ENCODE data around the gene FAF1.
"Not testable (repeated sequence)": the region's sequence is repeated elsewhere in the genome, so short reads cannot be mapped to it uniquely, and the experiment has no call there.

FAF1 gene

DNA sequence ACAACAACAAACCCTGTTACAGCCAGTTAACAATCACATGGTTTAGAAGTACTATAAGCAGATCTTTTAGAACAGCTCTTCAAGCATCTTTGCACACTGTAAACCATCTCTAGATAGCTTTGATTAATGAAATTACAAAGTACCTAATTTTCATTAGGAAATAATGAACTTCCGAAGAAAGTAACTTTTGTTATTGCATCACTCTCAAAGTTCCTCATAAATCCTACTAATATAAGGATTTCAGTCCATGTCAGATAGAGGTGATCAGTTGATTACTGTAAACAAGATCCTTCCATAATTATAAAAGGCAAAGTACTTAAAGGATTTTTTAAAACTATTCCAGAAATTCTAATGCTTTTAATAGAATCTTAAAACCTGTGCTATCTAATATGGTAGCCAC is 58.2 kb downstream of the FAF1 start:
- no peak for DNase-seq

DNA sequence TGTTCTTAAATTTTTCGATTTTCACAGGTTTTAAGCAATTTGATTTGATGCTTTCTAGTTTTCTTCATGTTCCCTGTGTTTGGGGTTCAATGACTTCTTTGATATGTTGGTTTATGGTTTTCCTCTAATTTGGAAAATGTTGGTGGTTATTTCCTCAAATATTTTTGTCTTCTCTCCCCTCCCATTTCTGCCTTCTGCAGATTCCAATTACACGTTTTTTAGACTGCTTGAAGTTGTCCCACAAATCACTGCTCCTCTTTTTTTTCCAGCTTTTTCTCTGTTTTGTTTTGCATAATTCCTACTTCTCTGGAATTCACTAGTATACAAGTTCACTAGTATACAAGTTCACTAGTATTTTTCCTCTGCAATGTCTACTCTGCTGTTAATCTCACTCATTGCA is 61.3 kb downstream of the FAF1 start:
- DNase-seq: no peak

DNA sequence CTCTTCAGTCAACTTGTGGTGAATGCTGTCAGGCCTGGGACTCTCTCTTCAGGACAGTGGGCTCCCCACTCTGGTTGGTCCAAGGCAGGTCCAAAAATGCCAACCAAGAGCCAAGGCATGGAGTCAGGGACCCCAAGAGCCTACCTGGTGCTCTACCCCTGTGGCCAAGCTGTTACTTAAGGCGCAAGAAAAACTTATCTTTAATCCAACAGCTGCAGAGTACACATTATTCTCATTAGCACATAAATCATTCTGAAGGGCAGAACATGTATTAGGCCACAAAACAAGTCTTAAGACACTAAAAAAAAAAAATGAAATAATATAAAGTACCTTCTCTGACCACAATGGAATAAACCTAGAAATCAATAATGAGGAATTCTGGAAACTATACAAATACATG is 65.7 kb downstream of the FAF1 start:
- DNase-seq: no peak

DNA sequence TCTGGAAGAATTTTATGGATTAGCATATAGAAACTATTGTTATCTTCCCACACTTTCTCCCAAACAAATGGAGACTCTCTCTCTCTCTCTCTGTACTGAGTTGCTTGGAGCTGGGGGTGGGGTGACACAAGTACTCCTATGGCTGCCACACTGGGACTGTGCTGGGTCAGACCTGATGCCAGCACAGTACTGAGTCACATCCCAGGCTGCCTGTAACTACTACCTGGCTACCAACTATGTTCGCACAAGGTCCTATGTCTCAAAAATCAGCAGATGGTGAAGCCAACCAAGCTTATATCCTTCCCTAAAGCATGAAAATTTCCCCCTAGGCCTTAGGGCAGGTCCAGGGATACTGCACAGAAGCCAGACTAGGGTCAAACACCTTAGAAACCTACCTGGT is 66.6 kb downstream of the FAF1 start:
- DNase-seq: no peak

DNA sequence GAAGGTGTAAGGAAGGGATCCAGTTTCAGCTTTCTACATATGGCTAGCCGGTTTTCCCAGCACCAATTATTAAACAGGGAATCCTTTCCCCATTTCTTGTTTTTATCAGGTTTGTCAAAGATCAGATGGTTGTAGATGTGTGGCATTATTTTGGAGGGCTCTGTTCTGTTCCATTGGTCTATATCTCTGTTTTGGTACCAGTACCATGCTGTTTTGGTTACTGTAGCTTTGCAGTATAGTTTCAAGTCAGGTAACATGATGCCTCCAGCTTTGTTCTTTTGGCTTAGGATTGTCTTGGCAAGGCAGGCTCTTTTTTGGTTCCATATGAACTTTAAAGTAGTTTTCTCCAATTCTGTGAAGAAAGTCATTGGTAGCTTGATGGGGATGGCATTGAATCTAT is 72.5 kb downstream of the FAF1 start:
- DNase-seq: not testable (repeated sequence)

DNA sequence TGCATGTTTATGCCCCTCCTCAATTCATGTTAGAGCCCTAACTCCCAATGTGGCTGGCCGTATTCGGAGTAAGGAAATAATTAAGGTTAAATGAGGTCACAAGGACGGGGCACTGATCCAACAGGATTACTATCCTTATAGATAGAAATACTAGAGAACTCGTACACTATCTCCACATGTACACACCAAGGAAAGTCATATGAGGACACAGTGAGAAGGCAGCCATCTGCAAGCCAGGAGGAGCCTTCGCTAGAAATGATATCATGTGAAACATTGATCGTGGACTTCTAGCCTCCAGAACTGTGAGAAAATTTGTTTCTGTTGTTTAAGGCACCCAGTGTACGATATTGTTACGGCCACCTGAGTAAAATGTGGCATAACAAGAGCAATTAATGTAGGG is 79.7 kb downstream of the FAF1 start:
- no peak for DNase-seq

DNA sequence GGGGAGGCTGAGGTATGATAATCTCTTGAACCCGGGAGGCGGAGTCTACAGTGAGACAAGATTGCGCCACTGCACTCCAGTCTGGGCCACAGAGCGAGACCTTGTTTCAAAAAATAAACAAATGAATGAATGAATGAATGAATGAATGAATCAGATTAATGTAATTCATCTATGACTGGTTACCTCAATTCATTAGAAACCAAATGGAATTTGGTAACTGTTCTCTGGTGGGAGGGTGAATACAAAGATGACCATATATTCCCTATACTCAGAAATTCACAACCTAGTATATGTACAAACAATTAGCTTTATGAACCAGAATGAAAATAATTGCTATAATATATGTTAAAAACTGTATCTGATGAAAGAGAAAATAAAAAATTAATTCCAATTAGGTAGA is 80.9 kb downstream of the FAF1 start:
- no peak for DNase-seq

DNA sequence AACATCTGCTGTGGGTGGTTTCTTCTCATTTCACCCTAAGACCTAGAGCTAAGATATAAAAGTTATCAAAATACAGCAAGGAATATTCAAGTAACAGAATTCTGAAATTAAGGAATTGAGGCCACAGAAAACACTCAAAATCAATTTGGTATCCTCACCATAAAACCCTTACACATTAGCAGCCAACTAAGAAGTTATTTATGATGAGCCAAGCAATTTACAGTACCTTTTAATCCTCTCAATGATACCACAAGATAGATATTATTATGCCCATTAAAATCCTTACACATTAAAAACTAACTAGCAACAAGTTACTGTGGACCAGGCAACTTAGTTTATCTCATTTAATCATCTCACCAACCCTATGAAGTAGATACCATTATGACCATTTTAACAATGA is 81.6 kb downstream of the FAF1 start:
- no peak for DNase-seq

DNA sequence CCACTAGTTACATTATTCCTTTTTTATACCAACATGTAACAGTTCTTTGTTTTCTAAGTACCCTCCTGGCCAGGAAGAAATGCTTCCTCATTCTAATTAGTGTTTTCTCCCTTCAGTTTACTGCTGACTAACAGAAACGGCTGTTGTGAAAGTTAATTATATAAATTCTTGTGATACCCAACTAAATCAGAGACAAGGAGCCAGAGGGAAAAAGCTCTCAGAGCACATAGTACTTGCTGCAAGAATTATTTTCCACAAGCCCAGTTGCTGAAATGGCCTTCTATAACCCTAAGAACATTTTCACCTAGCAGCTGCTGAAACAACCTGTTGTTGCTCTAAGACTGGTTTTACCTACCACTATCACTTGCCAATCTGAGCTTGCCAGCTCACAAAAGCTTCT is 82.4 kb downstream of the FAF1 start:
- no peak for DNase-seq

DNA sequence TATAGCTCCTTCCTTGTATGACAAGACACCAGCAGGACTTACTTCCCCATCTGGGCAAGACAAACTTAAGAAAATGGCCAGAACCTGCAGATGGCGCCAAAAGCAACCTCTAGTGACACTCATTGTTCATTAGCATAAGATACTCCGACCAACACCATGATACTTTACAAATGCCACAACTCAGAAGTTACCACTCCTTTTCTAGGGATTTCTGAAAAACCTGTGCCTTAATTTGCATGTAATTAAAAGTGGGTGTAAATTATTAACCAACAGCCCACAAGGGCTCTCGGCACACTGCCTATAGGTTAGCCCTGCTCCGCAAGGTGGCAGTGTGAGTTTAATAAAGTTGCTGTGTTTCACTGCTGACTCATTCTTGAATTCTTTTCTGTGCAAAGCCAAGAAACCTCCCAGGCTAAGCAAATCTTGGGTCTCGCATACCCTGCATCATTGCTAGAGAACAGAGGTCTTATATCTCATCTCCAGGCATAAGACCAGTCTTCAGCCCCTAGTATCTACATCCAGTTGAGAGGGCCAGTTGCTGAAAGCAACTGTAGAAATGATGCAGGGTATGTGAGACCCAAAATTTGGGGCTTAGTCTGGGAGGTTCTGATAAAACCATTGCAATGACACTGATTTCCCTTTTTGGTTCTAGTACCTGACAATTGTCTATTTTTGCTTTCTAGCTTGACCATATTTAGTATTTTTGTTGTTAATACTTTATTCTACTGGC is 86.4 kb downstream of the FAF1 start:
- DNase-seq: peak; percentile 27

DNA sequence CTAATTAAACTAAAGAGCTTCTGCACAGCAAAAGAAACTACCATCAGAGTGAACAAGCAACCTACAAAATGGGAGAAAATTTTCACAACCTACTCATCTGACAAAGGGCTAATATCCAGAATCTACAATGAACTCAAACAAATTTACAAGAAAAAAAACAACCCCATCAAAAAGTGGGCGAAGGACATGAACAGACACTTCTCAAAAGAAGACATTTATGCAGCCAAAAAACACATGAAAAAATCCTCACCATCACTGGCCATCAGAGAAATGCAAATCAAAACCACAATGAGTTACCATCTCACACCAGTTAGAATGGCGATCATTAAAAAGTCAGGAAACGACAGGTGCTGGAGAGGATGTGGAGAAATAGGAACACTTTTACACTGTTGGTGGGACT is 95.2 kb downstream of the FAF1 start:
- not testable (repeated sequence) for DNase-seq

DNA sequence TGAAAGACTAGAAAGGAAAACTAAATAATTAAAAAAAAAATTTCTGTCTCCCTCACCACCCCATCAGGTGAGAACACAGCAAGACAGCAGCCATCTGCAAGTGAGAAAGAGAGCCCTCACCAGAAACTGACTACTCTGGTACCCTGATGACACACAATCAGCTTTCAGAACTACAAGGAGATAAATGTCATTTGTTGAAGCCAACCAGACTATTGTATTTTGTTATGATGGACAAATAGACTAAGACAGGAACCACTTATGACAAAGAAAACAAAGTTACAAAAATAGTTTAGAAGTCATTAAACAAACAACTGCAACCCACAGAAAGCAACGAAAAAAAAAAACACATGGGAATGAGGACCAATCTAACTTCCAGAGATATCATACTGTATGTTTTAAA is 98.3 kb downstream of the FAF1 start:
- no peak for DNase-seq

DNA sequence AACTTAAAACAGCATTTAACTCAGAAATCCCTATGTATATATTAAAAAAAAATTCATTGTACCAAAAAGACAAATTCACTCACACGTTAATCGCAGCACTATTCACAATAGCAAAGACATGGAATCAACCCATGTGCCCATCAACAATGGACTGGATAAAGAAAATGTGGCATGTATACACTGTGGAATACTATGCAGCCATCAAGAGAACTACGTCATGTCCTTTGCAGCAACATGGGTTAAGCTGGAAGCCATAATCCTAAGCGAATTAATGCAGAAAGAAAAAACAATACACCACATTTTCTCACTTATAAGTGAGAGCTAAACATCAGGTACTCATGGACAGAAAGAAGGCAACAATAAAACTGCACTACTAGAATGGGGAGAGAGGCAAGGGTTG is 99.4 kb downstream of the FAF1 start:
- DNase-seq: no peak

DNA sequence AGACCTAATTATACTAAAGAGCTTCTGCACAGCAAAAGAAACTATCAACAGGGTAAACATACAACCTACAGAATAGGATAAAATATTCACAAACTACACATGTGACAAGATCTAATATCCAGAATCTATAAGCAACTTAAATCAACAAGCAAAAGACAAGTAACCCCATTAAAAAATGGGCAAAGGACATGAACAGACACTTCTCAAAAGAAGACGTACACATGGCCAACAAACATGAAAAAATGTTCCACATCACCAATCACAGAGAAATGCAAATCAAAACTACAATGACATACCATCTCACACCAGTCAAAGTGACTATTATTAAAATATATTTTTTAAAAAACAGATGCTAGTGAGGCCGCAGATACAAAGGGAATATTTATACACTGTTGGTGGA is 99.8 kb downstream of the FAF1 start:
- no peak for DNase-seq

DNA sequence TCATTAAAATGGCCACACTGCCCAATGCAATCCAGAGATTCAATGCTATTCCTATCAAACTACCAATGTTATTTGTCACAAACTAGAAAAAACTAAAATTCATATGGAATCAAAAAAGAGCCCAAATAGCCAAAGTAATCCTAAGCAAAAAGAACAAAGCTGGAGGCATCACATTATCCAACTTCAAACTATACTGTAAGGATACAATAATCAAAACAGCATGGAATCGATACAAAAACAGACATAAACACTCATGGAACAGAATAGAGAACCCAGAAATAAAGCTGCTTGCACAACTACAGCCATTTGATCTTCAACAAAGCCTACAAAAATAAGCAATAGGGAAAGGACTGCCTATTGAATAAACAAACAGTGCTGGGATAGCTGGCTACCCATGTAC is 100.4 kb downstream of the FAF1 start:
- no peak for DNase-seq

DNA sequence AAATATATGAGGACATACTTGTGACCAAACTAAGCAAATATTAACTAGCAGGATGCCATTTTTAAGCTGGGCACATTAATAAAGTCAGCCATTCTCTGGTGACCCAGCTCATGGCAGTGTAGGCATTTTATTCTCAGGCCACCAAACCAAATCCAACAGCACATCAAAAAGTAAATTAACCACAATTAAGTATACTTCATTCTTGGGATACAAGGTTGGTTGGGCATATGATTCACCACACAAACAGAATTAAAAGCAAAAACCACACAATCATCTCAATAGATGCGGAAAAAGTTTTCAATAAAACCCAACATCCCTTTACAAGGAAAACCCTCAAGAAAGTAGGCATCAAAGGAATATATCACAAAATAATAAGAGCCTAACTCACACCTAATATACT is 101.3 kb downstream of the FAF1 start:
- no peak for DNase-seq

DNA sequence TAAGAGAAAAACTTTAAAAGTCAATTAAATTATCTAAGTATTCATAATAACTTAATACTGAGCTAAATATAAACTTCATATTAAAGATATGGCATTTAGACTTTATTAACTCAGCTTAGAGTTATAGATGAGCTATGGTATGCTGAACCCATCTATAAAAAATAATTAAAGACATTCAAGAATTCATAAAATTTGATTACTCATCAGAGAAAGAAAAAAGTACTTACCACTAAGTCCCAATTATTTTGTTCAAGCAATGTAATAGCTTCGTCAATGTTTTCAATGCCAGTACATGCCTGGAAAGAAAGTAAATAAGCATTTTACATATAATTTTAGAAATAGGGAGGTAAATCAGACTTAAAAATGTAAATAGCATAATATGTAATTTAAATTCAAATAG is 102.4 kb downstream of the FAF1 start:
- DNase-seq: no peak

DNA sequence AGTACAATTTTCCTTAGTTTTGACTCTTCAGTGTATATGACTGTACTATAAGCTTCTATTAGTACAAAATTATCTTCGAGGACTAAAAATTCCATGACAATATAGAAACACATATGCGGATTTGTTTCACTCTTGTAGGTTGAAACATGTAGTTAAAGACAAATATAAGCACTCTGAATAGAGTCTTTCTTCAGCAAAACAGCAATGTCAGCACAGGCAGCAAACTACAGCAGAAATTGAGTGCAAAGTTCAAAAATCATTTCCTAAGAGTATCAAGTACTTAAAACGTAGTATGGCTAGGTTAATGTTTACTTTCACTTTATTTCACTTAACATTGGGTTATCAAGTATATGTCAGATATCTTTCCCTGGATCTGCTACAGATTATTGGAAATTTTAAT is 106.7 kb downstream of the FAF1 start:
- no peak for DNase-seq

DNA sequence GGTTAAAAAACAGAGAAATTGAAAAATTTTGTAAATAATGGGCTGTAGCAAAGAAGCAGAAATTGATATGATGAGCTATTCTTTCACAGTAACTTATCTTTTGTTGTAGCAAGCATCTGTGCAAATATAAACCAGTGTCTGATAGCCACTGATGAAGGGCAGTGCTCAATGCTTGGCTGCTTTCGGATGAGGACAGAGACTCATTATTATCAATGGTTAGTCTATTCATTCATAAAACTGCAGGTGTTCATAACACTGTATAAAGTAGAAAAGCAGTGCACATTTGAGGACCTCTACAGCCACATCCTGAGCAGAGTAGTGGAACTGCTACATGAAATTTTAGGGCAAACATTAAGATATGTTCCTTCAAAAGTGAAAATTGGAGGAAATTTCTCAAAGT is 107.2 kb downstream of the FAF1 start:
- no peak for DNase-seq

DNA sequence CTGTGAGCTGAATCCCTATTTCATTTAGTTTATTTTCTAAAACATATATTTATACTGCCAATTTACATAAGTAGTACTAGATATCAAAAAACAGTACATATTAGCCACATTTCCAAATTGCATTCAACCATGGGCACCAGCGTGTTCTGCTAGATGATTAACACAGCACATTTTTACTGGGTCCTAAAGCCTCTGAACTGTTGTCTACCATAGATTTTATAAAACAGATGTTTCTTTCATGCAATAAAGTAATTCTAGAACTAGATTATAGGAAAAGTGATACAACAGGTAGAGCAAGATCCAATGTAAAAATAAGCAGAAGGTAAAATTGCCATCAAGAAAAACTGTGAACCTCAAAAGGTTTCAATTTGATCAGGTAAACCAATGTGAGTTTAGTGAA is 108.6 kb downstream of the FAF1 start:
- DNase-seq: no peak

DNA sequence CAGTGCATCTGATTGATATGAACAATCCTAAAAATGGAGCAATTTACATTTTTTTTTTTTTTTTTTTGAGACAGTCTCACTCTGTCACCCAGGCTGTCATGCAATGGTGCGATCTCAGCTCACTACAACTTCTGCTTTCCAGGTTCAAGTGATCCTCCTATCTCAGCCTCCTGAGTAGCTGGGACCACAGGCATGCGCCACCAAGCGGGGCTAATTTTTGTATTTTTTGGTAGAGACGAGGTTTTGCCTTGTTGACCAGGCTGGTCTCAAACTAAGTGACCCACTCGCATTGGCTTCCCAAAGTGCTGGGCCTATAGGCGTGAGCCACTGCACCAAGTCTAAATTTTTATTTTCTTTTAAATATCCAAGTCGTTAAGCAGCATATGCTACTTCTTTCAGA is 109.0 kb downstream of the FAF1 start:
- no peak for DNase-seq

DNA sequence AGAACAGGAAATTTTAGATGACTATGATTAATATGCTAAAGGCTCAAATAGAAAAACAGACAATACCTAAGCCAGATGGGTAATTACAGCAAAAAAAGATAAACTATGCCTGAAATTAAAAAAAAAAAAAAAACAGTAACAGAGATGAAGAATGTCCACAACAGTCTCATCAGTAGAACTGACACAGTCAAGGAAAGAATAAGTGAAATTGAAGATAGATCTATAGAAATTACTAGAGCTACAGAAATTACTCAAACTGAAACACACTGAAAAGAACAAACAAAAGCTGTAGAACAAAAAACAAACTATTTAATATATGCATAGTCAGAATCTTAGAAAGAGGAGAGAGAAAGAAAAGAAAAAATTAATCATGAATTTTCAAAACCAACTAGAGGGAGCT is 112.8 kb downstream of the FAF1 start:
- no peak for DNase-seq

DNA sequence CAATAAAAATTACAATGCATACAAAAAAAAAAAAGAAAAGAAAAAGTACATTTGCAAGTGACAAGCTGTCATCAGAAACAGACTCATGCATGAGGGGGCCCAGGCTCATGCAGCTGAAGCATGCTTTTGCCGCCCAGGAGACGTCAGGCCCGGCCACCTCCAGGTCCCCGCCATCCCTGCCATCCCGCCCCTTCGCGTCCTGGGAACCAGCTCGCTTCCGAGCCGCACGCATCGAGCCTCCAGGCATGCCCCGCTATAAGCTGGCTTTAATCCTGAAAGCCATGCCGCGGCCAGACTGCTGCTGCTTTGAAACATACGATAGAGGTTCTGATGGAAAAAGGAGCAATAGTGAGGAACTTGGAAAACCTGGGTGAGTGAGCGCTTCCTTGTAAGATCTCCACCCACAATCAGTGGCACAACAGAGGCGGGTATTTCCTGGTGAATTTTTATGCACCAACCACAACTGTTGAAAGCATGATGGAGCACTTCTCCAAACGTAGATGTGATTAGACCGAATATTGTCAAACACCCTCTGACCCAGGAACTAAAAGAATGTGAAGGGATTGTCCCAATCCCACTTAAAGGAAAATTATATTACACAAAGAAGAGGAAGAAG is 113.7 kb downstream of the FAF1 start:
- no peak for DNase-seq

DNA sequence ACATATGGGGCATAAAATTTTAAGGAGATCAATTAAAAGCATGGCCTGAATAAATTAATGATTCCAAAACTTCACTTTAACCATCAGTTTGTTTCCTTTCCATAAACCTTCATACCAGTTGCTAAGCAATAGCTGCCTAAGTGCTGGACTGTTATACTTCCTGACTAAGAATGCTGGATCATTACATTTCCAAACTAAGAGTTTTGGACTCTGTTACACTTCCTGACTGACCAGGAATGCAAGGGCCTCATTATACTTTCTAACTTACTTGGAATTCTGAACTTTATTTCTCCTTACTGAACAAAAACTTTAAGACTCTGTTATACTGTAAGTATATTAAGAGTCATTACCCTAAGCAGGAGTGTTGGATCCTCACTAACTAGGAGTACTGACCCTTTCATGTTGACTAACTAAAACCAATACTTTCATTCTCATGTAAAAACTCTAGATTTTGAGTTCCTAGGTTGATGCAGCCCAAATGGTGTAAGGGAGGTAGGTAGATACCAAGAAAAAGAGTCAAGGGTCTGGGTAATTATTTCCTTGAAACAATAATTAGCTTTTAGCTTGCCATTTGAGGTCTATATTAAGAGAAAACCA is 118.2 kb downstream of the FAF1 start:
- DNase-seq: no peak

DNA sequence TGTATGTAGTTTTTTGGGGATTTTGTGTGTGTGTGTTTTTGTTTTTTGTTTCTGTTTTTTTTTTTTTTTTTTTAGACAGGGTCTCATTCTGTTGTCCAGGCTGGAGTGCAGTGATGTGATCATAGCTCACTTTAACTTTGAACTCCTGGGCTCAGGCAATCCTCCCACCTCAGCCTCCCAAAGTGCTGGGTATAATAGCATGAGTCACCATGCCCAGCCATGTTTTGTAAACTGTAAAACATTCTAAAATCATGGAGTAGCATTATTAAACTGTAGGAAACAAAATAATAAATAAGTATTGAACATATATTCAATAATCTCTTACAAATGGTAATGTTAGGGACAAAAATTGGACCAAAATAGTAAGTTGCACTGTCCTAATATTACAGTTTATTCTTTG is 124.0 kb downstream of the FAF1 start:
- DNase-seq: no peak

All from effector CD8-positive, alpha-beta T cell (primary cell).